ENCODE data around the gene MYOCD.

MYOCD gene

DNA sequence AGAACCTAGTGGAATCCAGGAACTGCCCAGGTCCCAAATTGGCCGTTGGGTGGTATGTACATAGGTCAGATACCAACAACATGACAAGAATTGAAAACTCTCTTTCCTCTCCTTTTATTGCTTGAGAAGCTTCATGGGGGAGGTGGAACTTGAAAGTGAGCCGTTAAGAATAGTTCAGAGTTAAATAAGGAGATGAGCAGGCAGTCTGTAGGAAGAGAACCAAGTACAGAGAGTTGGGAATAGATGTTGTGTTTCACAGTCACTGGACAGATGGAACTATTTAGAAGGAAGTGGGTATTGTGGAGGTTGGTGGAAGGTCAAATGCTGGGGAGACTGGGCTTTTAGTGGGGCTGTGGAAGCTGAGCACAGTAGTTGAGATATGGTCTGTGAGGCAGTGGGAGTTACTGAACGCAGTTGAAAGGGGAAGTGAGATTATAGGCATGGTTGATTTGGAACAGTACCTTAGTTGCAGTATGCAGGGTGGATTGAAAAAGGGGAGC, 150.0 kb downstream of the MYOCD start:
- Histone ChIP-seq H3K79me2 (peaks cover 17% of the 10 kb centered on the region), H3K36me3 (ENCODE audit: control insufficient read depth, insufficient read depth, low read length) (no peaks in the 10 kb centered on the region), H3K9ac (no peak overlapping the region), H3K27ac (no peak overlapping the region), H3K4me1 (peaks cover 30% of the 10 kb centered on the region), H2AFZ (no peak overlapping the region), H3K9me3 (ENCODE audit: control insufficient read depth, low read length) (no peaks in the 10 kb centered on the region), H3K4me2 (ENCODE audit: low read length) (no peak overlapping the region), H3K4me3 (ENCODE audit: low read depth, low read length) (no peak overlapping the region), H3K27me3 (ENCODE audit: control insufficient read depth, insufficient read depth, low read length) (no peaks in the 10 kb centered on the region)
- TF ChIP-seq, protein P1, sequence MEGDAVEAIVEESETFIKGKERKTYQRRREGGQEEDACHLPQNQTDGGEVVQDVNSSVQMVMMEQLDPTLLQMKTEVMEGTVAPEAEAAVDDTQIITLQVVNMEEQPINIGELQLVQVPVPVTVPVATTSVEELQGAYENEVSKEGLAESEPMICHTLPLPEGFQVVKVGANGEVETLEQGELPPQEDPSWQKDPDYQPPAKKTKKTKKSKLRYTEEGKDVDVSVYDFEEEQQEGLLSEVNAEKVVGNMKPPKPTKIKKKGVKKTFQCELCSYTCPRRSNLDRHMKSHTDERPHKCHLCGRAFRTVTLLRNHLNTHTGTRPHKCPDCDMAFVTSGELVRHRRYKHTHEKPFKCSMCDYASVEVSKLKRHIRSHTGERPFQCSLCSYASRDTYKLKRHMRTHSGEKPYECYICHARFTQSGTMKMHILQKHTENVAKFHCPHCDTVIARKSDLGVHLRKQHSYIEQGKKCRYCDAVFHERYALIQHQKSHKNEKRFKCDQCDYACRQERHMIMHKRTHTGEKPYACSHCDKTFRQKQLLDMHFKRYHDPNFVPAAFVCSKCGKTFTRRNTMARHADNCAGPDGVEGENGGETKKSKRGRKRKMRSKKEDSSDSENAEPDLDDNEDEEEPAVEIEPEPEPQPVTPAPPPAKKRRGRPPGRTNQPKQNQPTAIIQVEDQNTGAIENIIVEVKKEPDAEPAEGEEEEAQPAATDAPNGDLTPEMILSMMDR (IDR thresholded peaks at IDR 0.05): no peak

Data from parathyroid adenoma (tissue), 2 donors.